Measurements from ENCODE around the gene MTOR. TPM values are rescaled to one million over a fixed set of nuclear protein-coding genes. Genes with fewer than 3 reads are reported as not detected.

The MTOR gene
- total RNA-seq, 1 donor from 2014 or later = 82.4 TPM

DNA sequence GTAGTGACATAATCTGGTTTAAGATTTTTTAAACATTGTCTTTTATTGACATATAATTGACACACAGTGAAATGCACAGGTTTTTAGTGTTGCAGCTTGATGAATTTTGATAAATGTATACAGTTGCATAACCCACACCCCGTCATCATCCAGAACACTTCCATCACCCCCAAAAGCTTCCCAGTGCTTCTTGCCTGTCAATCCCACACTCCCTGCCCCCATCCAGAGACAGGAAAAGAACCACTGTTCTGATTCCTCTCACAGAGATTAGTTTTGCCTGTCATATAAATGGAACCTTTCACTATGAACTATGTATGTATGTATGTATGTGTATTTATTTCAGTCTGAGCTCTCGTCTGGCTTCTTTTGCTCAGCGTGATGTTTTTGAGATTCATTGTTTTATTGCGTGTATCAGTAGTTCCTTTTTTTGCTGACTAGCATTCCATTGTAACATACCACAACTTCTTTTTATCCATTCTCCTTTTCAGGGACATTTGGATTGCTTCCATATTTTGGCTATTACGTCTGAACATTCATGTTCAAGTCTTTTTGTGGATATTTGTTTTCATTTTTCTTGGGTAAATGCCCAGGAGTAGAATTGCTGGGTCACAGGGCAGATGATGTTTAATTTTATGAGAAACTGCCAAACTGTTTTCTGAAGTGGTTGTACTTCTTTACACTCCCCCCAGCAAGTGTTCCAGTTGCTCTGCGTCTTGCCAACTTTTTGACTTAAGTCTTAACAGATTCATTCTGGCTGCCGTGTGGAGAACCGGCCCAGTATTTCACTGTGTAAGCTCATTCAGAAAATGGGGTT lies 19.4 kb upstream of the MTOR start:
- peaks cover 3% of the 10 kb centered on the region for H3K27me3 Mint-ChIP-seq (ENCODE audit: unreplicated experiment)
- no peak overlapping the region for H3K4me3 Mint-ChIP-seq (ENCODE audit: unreplicated experiment)
- no peak overlapping the region for H3K27ac Mint-ChIP-seq (ENCODE audit: unreplicated experiment)
- H3K36me3 Mint-ChIP-seq (ENCODE audit: unreplicated experiment) = peaks cover 5% of the 10 kb centered on the region
- H3K4me1 Mint-ChIP-seq (ENCODE audit: low read depth, unreplicated experiment) = peaks cover 46% of the 10 kb centered on the region
- TF ChIP-seq, protein P1, sequence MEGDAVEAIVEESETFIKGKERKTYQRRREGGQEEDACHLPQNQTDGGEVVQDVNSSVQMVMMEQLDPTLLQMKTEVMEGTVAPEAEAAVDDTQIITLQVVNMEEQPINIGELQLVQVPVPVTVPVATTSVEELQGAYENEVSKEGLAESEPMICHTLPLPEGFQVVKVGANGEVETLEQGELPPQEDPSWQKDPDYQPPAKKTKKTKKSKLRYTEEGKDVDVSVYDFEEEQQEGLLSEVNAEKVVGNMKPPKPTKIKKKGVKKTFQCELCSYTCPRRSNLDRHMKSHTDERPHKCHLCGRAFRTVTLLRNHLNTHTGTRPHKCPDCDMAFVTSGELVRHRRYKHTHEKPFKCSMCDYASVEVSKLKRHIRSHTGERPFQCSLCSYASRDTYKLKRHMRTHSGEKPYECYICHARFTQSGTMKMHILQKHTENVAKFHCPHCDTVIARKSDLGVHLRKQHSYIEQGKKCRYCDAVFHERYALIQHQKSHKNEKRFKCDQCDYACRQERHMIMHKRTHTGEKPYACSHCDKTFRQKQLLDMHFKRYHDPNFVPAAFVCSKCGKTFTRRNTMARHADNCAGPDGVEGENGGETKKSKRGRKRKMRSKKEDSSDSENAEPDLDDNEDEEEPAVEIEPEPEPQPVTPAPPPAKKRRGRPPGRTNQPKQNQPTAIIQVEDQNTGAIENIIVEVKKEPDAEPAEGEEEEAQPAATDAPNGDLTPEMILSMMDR (IDR thresholded peaks at IDR 0.05; ENCODE audit: partially characterized antibody, unreplicated experiment) = no peak
- DNase-seq = no peak
- H3K9me3 Mint-ChIP-seq (ENCODE audit: unreplicated experiment) = no peaks in the 10 kb centered on the region

DNA sequence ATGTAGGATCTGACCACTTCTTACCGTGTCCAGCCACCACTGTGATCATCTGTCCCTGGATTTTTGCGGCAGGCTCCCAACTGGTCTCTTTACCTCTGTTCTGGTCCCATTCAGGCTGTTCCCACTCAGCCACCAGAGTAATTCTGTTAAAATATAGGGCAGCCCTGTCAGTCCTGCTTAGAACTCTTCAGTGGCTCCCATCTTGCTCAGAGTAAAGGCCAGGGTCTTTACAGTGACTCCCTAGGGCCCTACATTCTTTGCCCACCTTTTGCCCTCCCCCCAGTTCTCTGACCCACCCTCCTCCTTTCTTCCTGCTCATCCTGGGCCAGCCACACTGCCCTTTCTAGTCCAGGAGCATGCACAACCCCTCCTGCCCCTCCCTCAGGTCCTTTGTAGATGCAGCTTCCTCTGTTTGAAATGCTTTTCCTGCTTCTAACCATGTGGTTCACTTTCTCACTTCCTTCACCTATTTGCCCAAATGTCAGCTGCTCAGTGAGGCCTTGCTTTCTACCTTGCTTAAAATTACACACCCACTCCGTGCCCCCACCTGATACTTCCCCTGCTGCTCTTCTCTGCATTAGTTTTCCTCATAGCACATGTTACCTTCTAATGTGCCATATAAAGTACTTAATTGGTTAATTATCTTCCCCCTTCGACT lies 18.5 kb upstream of the MTOR start:
- H3K36me3 Mint-ChIP-seq (ENCODE audit: unreplicated experiment) = peaks cover 5% of the 10 kb centered on the region

DNA sequence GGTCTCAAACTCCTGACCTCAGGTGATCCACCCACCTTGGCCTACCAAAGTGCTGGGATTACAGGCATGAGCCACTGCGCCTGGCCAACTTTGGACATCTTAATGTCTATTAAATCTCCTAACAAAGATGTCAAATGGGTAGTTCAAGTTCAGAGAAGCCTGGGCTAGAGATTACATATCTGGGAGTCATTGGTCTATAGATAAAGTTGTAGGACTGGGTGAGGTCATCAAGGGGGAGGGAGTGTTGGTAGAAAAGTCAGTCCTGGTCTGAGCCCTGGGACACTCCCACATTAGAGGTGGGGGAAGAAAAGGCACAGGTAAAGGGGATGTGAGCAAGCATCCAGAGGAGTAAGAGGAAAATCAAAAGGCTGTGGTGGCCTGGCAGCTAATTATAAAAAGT lies 17.3 kb upstream of the MTOR start:
- Mint-ChIP-seq H3K36me3 (ENCODE audit: unreplicated experiment) (peaks cover 5% of the 10 kb centered on the region), H3K4me3 (ENCODE audit: unreplicated experiment) (no peak overlapping the region), H3K27ac (ENCODE audit: unreplicated experiment) (no peak overlapping the region), H3K4me1 (ENCODE audit: low read depth, unreplicated experiment) (peaks cover 29% of the 10 kb centered on the region), H3K27me3 (ENCODE audit: unreplicated experiment) (no peaks in the 10 kb centered on the region), H3K9me3 (ENCODE audit: unreplicated experiment) (no peaks in the 10 kb centered on the region)
- no peak for DNase-seq
- TF ChIP-seq, protein P1 (IDR thresholded peaks at IDR 0.05; ENCODE audit: partially characterized antibody, unreplicated experiment) = no peak

More for the DNA sequence above, 18.5 kb upstream of the MTOR start:
- peak overlapping the region; percentile 81 for H3K27ac Mint-ChIP-seq (ENCODE audit: unreplicated experiment)
- peaks cover 39% of the 10 kb centered on the region for H3K4me1 Mint-ChIP-seq (ENCODE audit: low read depth, unreplicated experiment)
- H3K4me3 Mint-ChIP-seq (ENCODE audit: unreplicated experiment) = no peak overlapping the region
- peaks cover 3% of the 10 kb centered on the region for H3K27me3 Mint-ChIP-seq (ENCODE audit: unreplicated experiment)
- TF ChIP-seq, protein P1 (IDR thresholded peaks at IDR 0.05; ENCODE audit: partially characterized antibody, unreplicated experiment) = no peak
- H3K9me3 Mint-ChIP-seq (ENCODE audit: unreplicated experiment) = no peaks in the 10 kb centered on the region
- no peak for DNase-seq

DNA sequence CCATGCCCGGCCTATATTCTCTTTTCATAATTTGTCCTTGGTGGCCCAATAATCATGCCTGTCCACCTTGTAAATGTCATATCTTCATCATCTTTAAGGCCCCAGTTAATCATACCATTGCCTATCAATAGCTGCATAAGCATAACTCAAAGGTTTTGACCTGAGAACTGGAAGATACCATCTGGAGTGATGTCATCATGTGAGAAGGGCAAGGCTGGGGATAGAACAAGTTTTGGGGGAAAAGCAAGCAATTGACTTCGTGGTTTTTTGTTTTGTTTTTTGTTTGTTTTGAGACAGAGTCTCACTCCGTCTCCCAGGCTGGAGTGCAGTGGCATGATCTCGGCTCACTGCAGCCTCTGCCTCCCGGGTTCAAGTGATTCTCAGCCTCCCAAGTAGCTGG lies 16.8 kb upstream of the MTOR start:
- Mint-ChIP-seq H3K4me3 (ENCODE audit: unreplicated experiment) (no peak overlapping the region), H3K27me3 (ENCODE audit: unreplicated experiment) (no peaks in the 10 kb centered on the region), H3K9me3 (ENCODE audit: unreplicated experiment) (no peaks in the 10 kb centered on the region), H3K36me3 (ENCODE audit: unreplicated experiment) (peaks cover 5% of the 10 kb centered on the region), H3K27ac (ENCODE audit: unreplicated experiment) (no peak overlapping the region), H3K4me1 (ENCODE audit: low read depth, unreplicated experiment) (peaks cover 29% of the 10 kb centered on the region)
- no peak for DNase-seq
- TF ChIP-seq, protein P1 (IDR thresholded peaks at IDR 0.05; ENCODE audit: partially characterized antibody, unreplicated experiment) = no peak
